Measurements from ENCODE around the gene LRRC8A.

- TF ChIP-seq EZH2 (IDR thresholded peaks at IDR 0.05; ENCODE audit: insufficient read depth, poor library complexity, severe bottlenecking) (no peak), EZH2phosphoT487 (IDR thresholded peaks at IDR 0.05; ENCODE audit: insufficient read depth, low read depth) (no peak)
These were observed 20.6 kb downstream of the LRRC8A start for GRCh38 chr9:128902351-128903078.
